GM12878 (cell line): Measurements from ENCODE around the gene HBA2. TPM values are rescaled to one million over a fixed set of nuclear protein-coding genes. Genes with fewer than 3 reads are reported as not detected.

Experiments
- ATAC-seq: fragments of 200-7000 bp; cut with Tn5 transposase; 3 replicates; pipeline ENCODE4 v1.9.1; 2020; ENCODE audit warnings: mild to moderate bottlenecking, moderate library complexity
- BruUV-seq: library from RNA; stranded (reverse); fragments of 400-500 nt; replicated peaks from 2 replicates; lab custom pipeline; 2021; lab: Mats Ljungman, UMichigan
- CTCF ChIA-PET: fragments of 300-600 bp; sonication (Branson Sonifier 250); formaldehyde crosslinking; extraction: SDS; loops from one replicate; lab custom pipeline; 2021; ENCODE audit warnings: inconsistent platforms; lab: Yijun Ruan, JAX
- POLR2A ChIA-PET: fragments of 350-600 bp; formaldehyde crosslinking; extraction: SDS; loops from one replicate; lab custom pipeline; 2021; ENCODE audit warnings: inconsistent platforms; lab: Charles Lee
- RAD21 ChIA-PET: fragments of 300-600 bp; sonication (Branson Sonifier 250); formaldehyde crosslinking; loops from one replicate; lab custom pipeline; 2023; ENCODE audit warnings: antibody characterized with exemption; ENCODE audit not compliant: unreplicated experiment; lab: Charles Lee
- SMC1A ChIA-PET: fragments of 300-600 bp; sonication (Branson Sonifier 250); formaldehyde crosslinking; loops from one replicate; lab custom pipeline; 2023; ENCODE audit not compliant: unreplicated experiment, uncharacterized antibody; lab: Charles Lee
- DNase-seq: peaks from one replicate; pipeline ENCODE4 v3.0.0-alpha.2; 2011; ENCODE audit warnings: low read depth, low spot score
- FAIRE-seq: peaks from 3 replicates; lab custom pipeline; 2011; peaks lifted over from hg19 to GRCh38; lab: Jason Lieb, UNC
- H2AFZ ChIP-seq: 2 replicates; pipeline ENCODE4 v1.6.0; 2011; ENCODE audit warnings: low read depth, low read length, control low read depth; ENCODE audit not compliant: control insufficient read depth
- H3K27ac ChIP-seq: 2 replicates; pipeline ENCODE4 v1.5.1; 2011; ENCODE audit warnings: control low read depth; ENCODE audit not compliant: control insufficient read depth, insufficient read depth
- H3K27me3 ChIP-seq, 2 experiments: replicated peaks in 1 of 2; 2 replicates each; pipeline versions ENCODE4 v1.6.0 to v1.6.1; 2011; ENCODE audit warnings: low read length in 1 of 2; ENCODE audit not compliant: control insufficient read depth in 2 of 2, insufficient read depth in 2 of 2
- H3K36me3 ChIP-seq, 2 experiments: 2 replicates each; pipeline ENCODE4 v1.5.1; 2011; ENCODE audit warnings: low read length in 1 of 2; ENCODE audit not compliant: control insufficient read depth in 2 of 2, insufficient read depth in 2 of 2
- H3K4me1 ChIP-seq: 2 replicates; pipeline ENCODE4 v1.6.1; 2011; ENCODE audit warnings: mild to moderate bottlenecking, low read length, moderate library complexity, mixed read lengths; ENCODE audit not compliant: control insufficient read depth, insufficient read depth
- H3K4me2 ChIP-seq: 2 replicates; pipeline ENCODE4 v1.6.0; 2011; ENCODE audit warnings: control low read depth; ENCODE audit not compliant: control insufficient read depth, insufficient read depth
- H3K4me3 ChIP-seq: fragments of 200-600 bp; sonication (generic); 2 replicates; pipeline ENCODE4 v1.5.1; 2016
- H3K79me2 ChIP-seq: 2 replicates; pipeline ENCODE4 v1.6.0; 2011; ENCODE audit warnings: low read length; ENCODE audit not compliant: control insufficient read depth, insufficient read depth
- H3K9ac ChIP-seq: 2 replicates; pipeline ENCODE4 v1.8.0; 2011; ENCODE audit warnings: low read length, control low read depth, mixed read lengths; ENCODE audit not compliant: control insufficient read depth, insufficient read depth
- H3K9me3 ChIP-seq: replicated peaks from 3 replicates; pipeline ENCODE4 v1.5.1; 2011; ENCODE audit warnings: mild to moderate bottlenecking, low read length; ENCODE audit not compliant: control insufficient read depth, insufficient read depth
- H4K20me1 ChIP-seq: 2 replicates; pipeline ENCODE4 v1.6.0; 2011; ENCODE audit not compliant: control insufficient read depth, insufficient read depth
- ASH2L ChIP-seq: fragments of 300-600, 200-600 bp; sonication (generic); IDR thresholded peaks from 2 replicates; pipeline ENCODE4 v1.6.1; 2017; ENCODE audit warnings: low read depth, mild to moderate bottlenecking, borderline replicate concordance
- GABPA ChIP-seq: IDR thresholded peaks from 2 replicates; pipeline ENCODE4 v1.6.1; 2014; ENCODE audit warnings: antibody characterized with exemption, low read depth, mild to moderate bottlenecking, inconsistent platforms
- HCFC1 ChIP-seq: fragments of 150-350 bp; IDR thresholded peaks from 2 replicates; pipeline ENCODE4 v1.6.1; 2014; ENCODE audit warnings: low read length
- MYC ChIP-seq: IDR thresholded peaks from 2 replicates; pipeline ENCODE4 v1.6.1; 2011; ENCODE audit warnings: mild to moderate bottlenecking, low read length, moderate library complexity, inconsistent platforms; ENCODE audit not compliant: insufficient read depth, insufficient replicate concordance, insufficient read length, severe bottlenecking
- POLR2AphosphoS2 ChIP-seq: IDR thresholded peaks from 2 replicates; pipeline ENCODE4 v1.6.1; 2011; ENCODE audit warnings: low read depth, mild to moderate bottlenecking, low read length, improper control_type of control experiment, moderate library complexity
- RCOR1 ChIP-seq: conservative IDR thresholded peaks from 2 replicates; pipeline ENCODE4 v1.6.1; 2012; ENCODE audit warnings: low read depth, low read length, improper control_type of control experiment
- SIN3A ChIP-seq: IDR thresholded peaks from 2 replicates; pipeline ENCODE4 v1.6.1; 2012; ENCODE audit warnings: low read depth, low read length, improper control_type of control experiment
- TBL1XR1 ChIP-seq: IDR thresholded peaks from 2 replicates; pipeline ENCODE4 v1.6.1; 2012; ENCODE audit warnings: low read depth, low read length, improper control_type of control experiment
- TCF3 ChIP-seq: IDR thresholded peaks from 2 replicates; pipeline ENCODE4 v1.6.1; 2012; ENCODE audit warnings: low read depth, mild to moderate bottlenecking, low read length, borderline replicate concordance; ENCODE audit not compliant: insufficient read depth
- WGBS: methylation state at CpG from one replicate; pipeline ENCODE4 v1.1.6; 2016; ENCODE audit warnings: low lambda C conversion rate; ENCODE audit not compliant: insufficient replicate concordance, insufficient coverage; ENCODE audit errors: missing lambda C conversion rate; 5-methylcytosine and 5-hydroxymethylcytosine counted together
- in situ Hi-C: fragments of 300-500 bp; cut with MboI; formaldehyde crosslinking; loops from 9 replicates; pipeline ENCODE4 v1.14.3; 2018; ENCODE audit warnings: mixed read lengths
- intact Hi-C: fragments of 100-400 bp; cut with micrococcal nuclease; formaldehyde crosslinking; loops from one replicate; pipeline ENCODE4 v1.14.2; 2022; ENCODE audit not compliant: unreplicated experiment
- polyA plus RNA-seq, 11 experiments: library from polyadenylated mRNA; depleted of rRNA in 4 of 11; unstranded in 6 of 11; stranded (reverse) in 5 of 11; fragments of >200 nt; fragmentation: Nextera tagmentation in 4 of 11; fragmentation: Illumina TruSeq in 1 of 11; extraction: Ambion mirVana in 4 of 11; extraction: Trizol in 1 of 11; gene quantifications; 1 replicate in 1 of 11; 2 replicates in 10 of 11; pipeline versions ENCODE4 v1.2.1 to v1.2.3, GENCODE V29; 2011 to 2016; ENCODE audit warnings: inconsistent platforms in 2 of 11, missing spikeins in 2 of 11, low read depth in 1 of 11
- total RNA-seq, 4 experiments: library from RNA; depleted of rRNA in 3 of 4; stranded (reverse); fragments of >200 nt in 3 of 4; fragmentation: Illumina TruSeq in 1 of 4; extraction: Trizol in 1 of 4; gene quantifications; 2 replicates each; pipeline versions ENCODE4 v1.2.1 to v1.2.3, GENCODE V29; 2013 to 2021
- TF ChIP-seq, protein P1 (sequence below): fragments of 450-650 bp; IDR thresholded peaks from 2 replicates; pipeline ENCODE4 v1.6.1; 2016; ENCODE audit warnings: mild to moderate bottlenecking, moderate library complexity, borderline replicate concordance
- TF ChIP-seq, protein P2 (sequence below): fragments of 450-650 bp; IDR thresholded peaks from 2 replicates; pipeline ENCODE4 v1.6.1; 2017; ENCODE audit warnings: mild to moderate bottlenecking
- TF ChIP-seq, protein P3 (sequence below): fragments of 450-650 bp; IDR thresholded peaks from 2 replicates; pipeline ENCODE4 v1.6.1; 2014; ENCODE audit warnings: mild to moderate bottlenecking

Gene HBA2
- total and polyA plus RNA-seq, 10 of the 15 experiments (the other 5 are each of a cell fraction or from before 2014, with no cell fraction given), result 0.30 to 0.96 (median 0.92) TPM; not detected in 7

DNA sequence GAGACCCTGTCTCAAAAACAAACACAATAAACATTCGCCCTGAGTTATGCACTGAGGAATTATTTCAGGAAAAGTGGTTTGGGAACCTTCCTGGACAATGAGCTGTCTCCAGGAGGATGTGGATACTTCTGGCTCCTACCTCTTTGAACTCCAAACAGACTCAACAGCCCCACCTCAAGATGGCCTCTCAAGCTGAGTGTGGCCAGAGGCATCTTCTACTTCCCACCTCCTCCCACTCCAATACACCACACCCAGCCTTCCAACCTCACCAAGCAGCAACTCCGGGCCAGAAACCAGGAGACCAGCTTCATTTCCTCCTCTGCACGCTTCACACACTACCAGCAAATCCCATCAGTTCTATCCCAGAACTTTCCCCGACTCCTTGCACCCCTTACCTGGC, 19.2 kb downstream of the HBA2 start (continued):
- TF ChIP-seq, protein P1, sequence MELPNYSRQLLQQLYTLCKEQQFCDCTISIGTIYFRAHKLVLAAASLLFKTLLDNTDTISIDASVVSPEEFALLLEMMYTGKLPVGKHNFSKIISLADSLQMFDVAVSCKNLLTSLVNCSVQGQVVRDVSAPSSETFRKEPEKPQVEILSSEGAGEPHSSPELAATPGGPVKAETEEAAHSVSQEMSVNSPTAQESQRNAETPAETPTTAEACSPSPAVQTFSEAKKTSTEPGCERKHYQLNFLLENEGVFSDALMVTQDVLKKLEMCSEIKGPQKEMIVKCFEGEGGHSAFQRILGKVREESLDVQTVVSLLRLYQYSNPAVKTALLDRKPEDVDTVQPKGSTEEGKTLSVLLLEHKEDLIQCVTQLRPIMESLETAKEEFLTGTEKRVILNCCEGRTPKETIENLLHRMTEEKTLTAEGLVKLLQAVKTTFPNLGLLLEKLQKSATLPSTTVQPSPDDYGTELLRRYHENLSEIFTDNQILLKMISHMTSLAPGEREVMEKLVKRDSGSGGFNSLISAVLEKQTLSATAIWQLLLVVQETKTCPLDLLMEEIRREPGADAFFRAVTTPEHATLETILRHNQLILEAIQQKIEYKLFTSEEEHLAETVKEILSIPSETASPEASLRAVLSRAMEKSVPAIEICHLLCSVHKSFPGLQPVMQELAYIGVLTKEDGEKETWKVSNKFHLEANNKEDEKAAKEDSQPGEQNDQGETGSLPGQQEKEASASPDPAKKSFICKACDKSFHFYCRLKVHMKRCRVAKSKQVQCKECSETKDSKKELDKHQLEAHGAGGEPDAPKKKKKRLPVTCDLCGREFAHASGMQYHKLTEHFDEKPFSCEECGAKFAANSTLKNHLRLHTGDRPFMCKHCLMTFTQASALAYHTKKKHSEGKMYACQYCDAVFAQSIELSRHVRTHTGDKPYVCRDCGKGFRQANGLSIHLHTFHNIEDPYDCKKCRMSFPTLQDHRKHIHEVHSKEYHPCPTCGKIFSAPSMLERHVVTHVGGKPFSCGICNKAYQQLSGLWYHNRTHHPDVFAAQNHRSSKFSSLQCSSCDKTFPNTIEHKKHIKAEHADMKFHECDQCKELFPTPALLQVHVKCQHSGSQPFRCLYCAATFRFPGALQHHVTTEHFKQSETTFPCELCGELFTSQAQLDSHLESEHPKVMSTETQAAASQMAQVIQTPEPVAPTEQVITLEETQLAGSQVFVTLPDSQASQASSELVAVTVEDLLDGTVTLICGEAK, result no peak
- TF ChIP-seq POLR2AphosphoS2 (no peak), RCOR1 (no peak), HCFC1 (no peak)

DNA sequence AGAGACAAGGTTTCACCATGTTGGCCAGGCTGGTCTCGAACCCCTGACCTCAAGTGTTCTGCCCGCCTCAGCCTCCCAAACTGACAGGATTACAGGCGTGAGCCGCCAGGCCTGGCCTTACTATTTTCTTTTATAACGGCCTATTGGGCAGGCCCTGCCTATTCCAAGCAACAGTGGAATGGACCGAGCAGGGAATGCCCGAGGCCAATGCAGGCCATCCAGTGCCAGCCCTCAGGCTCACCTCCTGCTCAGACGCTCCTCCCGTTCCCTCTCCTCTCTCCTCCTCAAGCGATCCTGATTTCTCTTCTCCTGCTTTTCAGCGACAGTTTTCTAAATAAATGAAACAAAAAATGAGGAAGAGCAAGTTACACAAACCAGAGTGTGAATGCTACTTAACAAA, 20.0 kb downstream of the HBA2 start:
- no TSS peak for BruUV-seq

More for the DNA sequence above, 20.0 kb downstream of the HBA2 start:
- ChIA-PET SMC1A (interaction anchor here (0.9 kb wide), 1 partner anchor 36 kb away, joined by 3 read pairs; no protein-coding TSS in a partner anchor), POLR2A (no interaction called here), CTCF (interaction anchor here (1.0 kb wide), 1 partner anchor 86 kb away, joined by 3 read pairs; no protein-coding TSS in a partner anchor), RAD21 (interaction anchor here (1.3 kb wide), 1 partner anchor 35 kb away, joined by 3 read pairs; no protein-coding TSS in a partner anchor)
- Histone ChIP-seq H3K4me3 (no peak overlapping the region), H3K9ac (no peak overlapping the region), H3K79me2 (no peaks in the 10 kb centered on the region), H3K27me3 (no peaks in the 10 kb centered on the region), H3K27ac (no peak overlapping the region), H3K9me3 (no peaks in the 10 kb centered on the region), H3K36me3 (peaks cover 17 to 30% of the 10 kb centered on the region in 2 experiments), H3K4me1 (no peaks in the 10 kb centered on the region), H2AFZ (no peak overlapping the region), H4K20me1 (no peaks in the 10 kb centered on the region), H3K4me2 (no peak overlapping the region)
- FAIRE-seq (no peak), DNase-seq (no peak), ATAC-seq (no peak)
- WGBS, result 95% methylated on average over 11 of the region's 11 CpGs
- in situ Hi-C loops (no loop called here), intact Hi-C loops (no loop called here)
- TF ChIP-seq, protein P2, sequence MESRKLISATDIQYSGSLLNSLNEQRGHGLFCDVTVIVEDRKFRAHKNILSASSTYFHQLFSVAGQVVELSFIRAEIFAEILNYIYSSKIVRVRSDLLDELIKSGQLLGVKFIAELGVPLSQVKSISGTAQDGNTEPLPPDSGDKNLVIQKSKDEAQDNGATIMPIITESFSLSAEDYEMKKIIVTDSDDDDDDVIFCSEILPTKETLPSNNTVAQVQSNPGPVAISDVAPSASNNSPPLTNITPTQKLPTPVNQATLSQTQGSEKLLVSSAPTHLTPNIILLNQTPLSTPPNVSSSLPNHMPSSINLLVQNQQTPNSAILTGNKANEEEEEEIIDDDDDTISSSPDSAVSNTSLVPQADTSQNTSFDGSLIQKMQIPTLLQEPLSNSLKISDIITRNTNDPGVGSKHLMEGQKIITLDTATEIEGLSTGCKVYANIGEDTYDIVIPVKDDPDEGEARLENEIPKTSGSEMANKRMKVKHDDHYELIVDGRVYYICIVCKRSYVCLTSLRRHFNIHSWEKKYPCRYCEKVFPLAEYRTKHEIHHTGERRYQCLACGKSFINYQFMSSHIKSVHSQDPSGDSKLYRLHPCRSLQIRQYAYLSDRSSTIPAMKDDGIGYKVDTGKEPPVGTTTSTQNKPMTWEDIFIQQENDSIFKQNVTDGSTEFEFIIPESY, result no peak
- TF ChIP-seq GABPA (no peak), SIN3A (no peak), TCF3 (no peak), ASH2L (no peak), MYC (no peak), TBL1XR1 (no peak)
- TF ChIP-seq, protein P3, sequence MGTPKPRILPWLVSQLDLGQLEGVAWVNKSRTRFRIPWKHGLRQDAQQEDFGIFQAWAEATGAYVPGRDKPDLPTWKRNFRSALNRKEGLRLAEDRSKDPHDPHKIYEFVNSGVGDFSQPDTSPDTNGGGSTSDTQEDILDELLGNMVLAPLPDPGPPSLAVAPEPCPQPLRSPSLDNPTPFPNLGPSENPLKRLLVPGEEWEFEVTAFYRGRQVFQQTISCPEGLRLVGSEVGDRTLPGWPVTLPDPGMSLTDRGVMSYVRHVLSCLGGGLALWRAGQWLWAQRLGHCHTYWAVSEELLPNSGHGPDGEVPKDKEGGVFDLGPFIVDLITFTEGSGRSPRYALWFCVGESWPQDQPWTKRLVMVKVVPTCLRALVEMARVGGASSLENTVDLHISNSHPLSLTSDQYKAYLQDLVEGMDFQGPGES, result no peak
- TF ChIP-seq, all 136 proteins: peak for 0
